HEK293 (cell line): ENCODE results near the gene MEIKIN.

Experiments used
- CTCF ChIA-PET: fragments of 350-600 bp; formaldehyde crosslinking; extraction: SDS; loops from one replicate; lab custom pipeline; 2021; ENCODE audit warnings: antibody characterized with exemption; lab: Yijun Ruan, JAX
- POLR2A ChIA-PET: fragments of 300-600 bp; formaldehyde crosslinking; extraction: SDS; loops from one replicate; lab custom pipeline; 2020; ENCODE audit warnings: antibody characterized with exemption, inconsistent platforms; lab: Yijun Ruan, JAX
- H3K27ac ChIP-seq: fragments of 200-500 bp; sonication (Bioruptor generic); 2 replicates; pipeline ENCODE4 v1.5.1; 2014; ENCODE audit warnings: low read depth, low read length, control low read depth, inconsistent platforms; ENCODE audit errors: extremely low read depth
- H3K36me3 ChIP-seq, 2 experiments: fragments of 200-500 bp in 1 of 2; sonication (Bioruptor generic) in 1 of 2; 1 replicate in 1 of 2; 2 replicates in 1 of 2; pipeline ENCODE4 v1.5.1; 2014 to 2017; ENCODE audit warnings: inconsistent platforms in 2 of 2, low read length in 2 of 2; ENCODE audit not compliant: control insufficient read depth in 2 of 2, insufficient read depth in 1 of 2
- H3K4me1 ChIP-seq: fragments of 200-500 bp; sonication (Bioruptor generic); 2 replicates; pipeline ENCODE4 v1.5.1; 2014; ENCODE audit warnings: mild to moderate bottlenecking, low read length, inconsistent platforms; ENCODE audit not compliant: control insufficient read depth, insufficient read depth
- H3K4me3 ChIP-seq: 2 replicates; pipeline ENCODE4 v1.5.1; 2011; ENCODE audit warnings: low read depth, mild to moderate bottlenecking, control low read depth, low read length, moderate library complexity
- H3K9me3 ChIP-seq: fragments of 200-500 bp; sonication (Bioruptor generic); 2 replicates; pipeline ENCODE4 v1.5.1; 2014; ENCODE audit warnings: low read depth, low read length, inconsistent platforms; ENCODE audit not compliant: control insufficient read depth, insufficient read depth
- HOXA7 ChIP-seq: sonication (generic); formaldehyde crosslinking; IDR thresholded peaks from 2 replicates; pipeline ENCODE4 v1.8.1; 2022; ENCODE audit warnings: missing genetic modification reagents, borderline replicate concordance
- IKZF3 ChIP-seq: fragments of 450-650 bp; IDR thresholded peaks from 2 replicates; pipeline ENCODE4 v1.5.0; 2018; ENCODE audit warnings: missing biosample characterization, mild to moderate bottlenecking, missing genetic modification characterization, moderate library complexity
- KLF1 ChIP-seq: fragments of 450-650 bp; formaldehyde crosslinking; IDR thresholded peaks from 2 replicates; pipeline ENCODE4 v1.5.1; 2016; ENCODE audit warnings: missing biosample characterization, missing genetic modification characterization
- OVOL3 ChIP-seq: fragments of 450-650 bp; formaldehyde crosslinking; IDR thresholded peaks from 2 replicates; pipeline ENCODE4 v1.5.1; 2016; ENCODE audit warnings: missing biosample characterization, missing genetic modification characterization
- REPIN1 ChIP-seq: fragments of 450-650 bp; formaldehyde crosslinking; IDR thresholded peaks from 2 replicates; pipeline ENCODE4 v1.5.1; 2017; ENCODE audit warnings: missing biosample characterization, missing genetic modification characterization, low read depth
- SALL2 ChIP-seq: fragments of 450-650 bp; formaldehyde crosslinking; IDR thresholded peaks from 2 replicates; pipeline ENCODE4 v1.5.0; 2017; ENCODE audit warnings: missing biosample characterization, mild to moderate bottlenecking, missing genetic modification characterization, borderline replicate concordance
- SP7 ChIP-seq: fragments of 450-650 bp; formaldehyde crosslinking; IDR thresholded peaks from 2 replicates; pipeline ENCODE4 v1.5.1; 2016; ENCODE audit warnings: missing biosample characterization, missing genetic modification characterization
- ZBTB21 ChIP-seq: fragments of 450-650 bp; formaldehyde crosslinking; IDR thresholded peaks from 2 replicates; pipeline ENCODE4 v1.5.1; 2017; ENCODE audit warnings: missing biosample characterization, missing genetic modification characterization
- ZFP37 ChIP-seq: fragments of 450-650 bp; formaldehyde crosslinking; IDR thresholded peaks from 2 replicates; pipeline ENCODE4 v1.5.1; 2016; ENCODE audit warnings: missing biosample characterization, missing genetic modification characterization
- ZNF157 ChIP-seq: fragments of 450-650 bp; formaldehyde crosslinking; IDR thresholded peaks from 2 replicates; pipeline ENCODE4 v1.5.1; 2016; ENCODE audit warnings: missing biosample characterization, missing genetic modification characterization
- ZNF184 ChIP-seq: fragments of 450-650 bp; IDR thresholded peaks from 2 replicates; pipeline ENCODE4 v1.5.1; 2018; ENCODE audit warnings: missing biosample characterization, mild to moderate bottlenecking, missing genetic modification characterization
- ZNF2 ChIP-seq: fragments of 450-650 bp; formaldehyde crosslinking; IDR thresholded peaks from 2 replicates; pipeline ENCODE4 v1.5.1; 2016; ENCODE audit warnings: missing biosample characterization, missing genetic modification characterization
- ZNF248 ChIP-seq: fragments of 450-650 bp; formaldehyde crosslinking; IDR thresholded peaks from 2 replicates; pipeline ENCODE4 v1.5.1; 2017; ENCODE audit warnings: missing biosample characterization, missing genetic modification characterization
- ZNF324 ChIP-seq: fragments of 450-650 bp; formaldehyde crosslinking; IDR thresholded peaks from 2 replicates; pipeline ENCODE4 v1.5.1; 2016; ENCODE audit warnings: missing biosample characterization, missing genetic modification characterization
- ZNF335 ChIP-seq: fragments of 450-650 bp; formaldehyde crosslinking; conservative IDR thresholded peaks from 2 replicates; pipeline ENCODE4 v1.5.1; 2016; ENCODE audit warnings: missing biosample characterization, missing genetic modification characterization
- ZNF426 ChIP-seq: fragments of 450-650 bp; formaldehyde crosslinking; IDR thresholded peaks from 2 replicates; pipeline ENCODE4 v1.5.1; 2017; ENCODE audit warnings: missing biosample characterization, missing genetic modification characterization, mild to moderate bottlenecking, inconsistent platforms, moderate library complexity
- ZNF529 ChIP-seq: fragments of 450-650 bp; formaldehyde crosslinking; IDR thresholded peaks from 2 replicates; pipeline ENCODE4 v1.5.1; 2017; ENCODE audit warnings: missing genetic modification characterization, missing biosample characterization; ENCODE audit not compliant: insufficient replicate concordance
- ZNF549 ChIP-seq: fragments of 450-650 bp; IDR thresholded peaks from 2 replicates; pipeline ENCODE4 v1.5.1; 2018; ENCODE audit warnings: missing biosample characterization, missing genetic modification characterization, mild to moderate bottlenecking, inconsistent platforms, moderate library complexity
- ZNF707 ChIP-seq: fragments of 450-650 bp; formaldehyde crosslinking; IDR thresholded peaks from 2 replicates; pipeline ENCODE4 v1.5.1; 2016; ENCODE audit warnings: missing biosample characterization, missing genetic modification characterization
- TF ChIP-seq, protein P1 (sequence below): fragments of 450-650 bp; formaldehyde crosslinking; IDR thresholded peaks from 2 replicates; pipeline ENCODE4 v1.5.1; 2016; ENCODE audit warnings: missing biosample characterization, missing genetic modification characterization
- TF ChIP-seq, protein P2 (sequence below): fragments of 450-650 bp; formaldehyde crosslinking; IDR thresholded peaks from 2 replicates; pipeline ENCODE4 v1.5.1; 2017; ENCODE audit warnings: missing biosample characterization, missing genetic modification characterization
- TF ChIP-seq, protein P3 (sequence below): fragments of 450-650 bp; formaldehyde crosslinking; IDR thresholded peaks from 2 replicates; pipeline ENCODE4 v1.5.1; 2016; ENCODE audit warnings: missing biosample characterization, missing genetic modification characterization

MEIKIN gene

DNA sequence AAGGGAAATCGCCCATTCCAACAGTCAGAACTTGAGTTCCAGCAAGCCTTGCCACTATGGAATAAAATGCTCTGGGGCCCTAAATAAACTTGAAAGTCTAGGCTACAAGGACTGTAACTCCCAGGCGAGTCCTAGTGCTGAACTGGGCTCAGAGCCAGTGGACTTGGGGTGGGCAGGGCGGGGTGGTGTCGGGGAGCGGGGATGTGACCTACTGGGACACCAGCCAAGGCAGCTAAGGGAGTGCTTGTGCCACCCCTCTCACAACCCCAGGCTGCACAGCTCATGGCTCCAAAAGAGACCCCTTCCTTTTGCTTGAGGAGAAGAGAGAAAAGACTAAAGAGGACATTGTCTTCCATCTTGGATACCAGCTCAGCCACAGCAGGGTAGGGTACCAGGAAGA is 61.5 kb downstream of the MEIKIN start:
- POLR2A ChIA-PET: no interaction called here
- Histone ChIP-seq H3K9me3 (no peaks in the 10 kb centered on the region), H3K4me1 (no peaks in the 10 kb centered on the region), H3K36me3 (no peaks in the 10 kb centered on the region), H3K27ac (no peak overlapping the region), H3K4me3 (no peak overlapping the region)
- no peak for TF ChIP-seq ZNF426 (tag by site-specific recombination)
- no peak for TF ChIP-seq ZFP37 (tag by site-specific recombination)
- TF ChIP-seq KLF1 (tag by site-specific recombination): 0 out of 2 replicates have a peak, but pooled peaks have one; percentile 24
- CTCF ChIA-PET: no interaction called here

DNA sequence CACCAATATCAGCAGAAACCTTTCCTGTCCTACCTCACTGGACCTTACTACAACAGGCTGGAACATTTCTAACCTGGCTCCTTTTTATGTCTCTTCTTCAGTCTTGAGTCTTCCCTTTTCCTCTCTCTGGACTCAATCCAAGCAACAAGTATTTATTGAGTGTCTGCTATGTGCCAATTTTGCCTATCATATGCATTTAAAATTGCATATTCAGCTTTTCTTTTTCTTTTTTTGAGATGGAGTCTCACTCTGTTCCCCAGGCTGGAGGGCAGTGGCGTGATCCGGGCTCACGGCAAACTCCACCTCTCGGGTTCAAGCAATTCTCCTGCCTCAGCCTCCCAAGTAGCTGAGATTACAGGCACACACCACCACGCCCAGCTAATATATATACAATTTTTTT is 65.8 kb downstream of the MEIKIN start:
- no peaks in the 10 kb centered on the region for H3K4me1 ChIP-seq
- TF ChIP-seq ZNF2 (tag by site-specific recombination): no peak
- TF ChIP-seq SP7 (tag by site-specific recombination): no peak
- no peak for TF ChIP-seq ZNF324 (tag by site-specific recombination)
- no peak for TF ChIP-seq HOXA7 (CRISPR knock-in tag)
- no peak for TF ChIP-seq ZNF335 (tag by site-specific recombination)
- no peak for TF ChIP-seq SALL2
- TF ChIP-seq ZNF248: no peak
- TF ChIP-seq ZNF157 (tag by site-specific recombination): no peak
- no peak for TF ChIP-seq ZNF184 (tag by site-specific recombination)
- TF ChIP-seq, protein P1, sequence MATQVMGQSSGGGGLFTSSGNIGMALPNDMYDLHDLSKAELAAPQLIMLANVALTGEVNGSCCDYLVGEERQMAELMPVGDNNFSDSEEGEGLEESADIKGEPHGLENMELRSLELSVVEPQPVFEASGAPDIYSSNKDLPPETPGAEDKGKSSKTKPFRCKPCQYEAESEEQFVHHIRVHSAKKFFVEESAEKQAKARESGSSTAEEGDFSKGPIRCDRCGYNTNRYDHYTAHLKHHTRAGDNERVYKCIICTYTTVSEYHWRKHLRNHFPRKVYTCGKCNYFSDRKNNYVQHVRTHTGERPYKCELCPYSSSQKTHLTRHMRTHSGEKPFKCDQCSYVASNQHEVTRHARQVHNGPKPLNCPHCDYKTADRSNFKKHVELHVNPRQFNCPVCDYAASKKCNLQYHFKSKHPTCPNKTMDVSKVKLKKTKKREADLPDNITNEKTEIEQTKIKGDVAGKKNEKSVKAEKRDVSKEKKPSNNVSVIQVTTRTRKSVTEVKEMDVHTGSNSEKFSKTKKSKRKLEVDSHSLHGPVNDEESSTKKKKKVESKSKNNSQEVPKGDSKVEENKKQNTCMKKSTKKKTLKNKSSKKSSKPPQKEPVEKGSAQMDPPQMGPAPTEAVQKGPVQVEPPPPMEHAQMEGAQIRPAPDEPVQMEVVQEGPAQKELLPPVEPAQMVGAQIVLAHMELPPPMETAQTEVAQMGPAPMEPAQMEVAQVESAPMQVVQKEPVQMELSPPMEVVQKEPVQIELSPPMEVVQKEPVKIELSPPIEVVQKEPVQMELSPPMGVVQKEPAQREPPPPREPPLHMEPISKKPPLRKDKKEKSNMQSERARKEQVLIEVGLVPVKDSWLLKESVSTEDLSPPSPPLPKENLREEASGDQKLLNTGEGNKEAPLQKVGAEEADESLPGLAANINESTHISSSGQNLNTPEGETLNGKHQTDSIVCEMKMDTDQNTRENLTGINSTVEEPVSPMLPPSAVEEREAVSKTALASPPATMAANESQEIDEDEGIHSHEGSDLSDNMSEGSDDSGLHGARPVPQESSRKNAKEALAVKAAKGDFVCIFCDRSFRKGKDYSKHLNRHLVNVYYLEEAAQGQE: no peak
- TF ChIP-seq REPIN1 (tag by site-specific recombination): no peak
- TF ChIP-seq, all 188 proteins: peak for 0
- Histone ChIP-seq H3K9me3 (no peaks in the 10 kb centered on the region), H3K4me3 (no peak overlapping the region), H3K27ac (no peak overlapping the region), H3K36me3 (no peaks in the 10 kb centered on the region)
- CTCF ChIA-PET: interaction anchor here (0.7 kb wide), 1 partner anchor 132 kb away, joined by 3 read pairs; the partner anchor contains the start of gene ACSL6
- POLR2A ChIA-PET: interaction anchor here (0.6 kb wide), 1 partner anchor 101 kb away, joined by 7 read pairs; no protein-coding TSS in a partner anchor

DNA sequence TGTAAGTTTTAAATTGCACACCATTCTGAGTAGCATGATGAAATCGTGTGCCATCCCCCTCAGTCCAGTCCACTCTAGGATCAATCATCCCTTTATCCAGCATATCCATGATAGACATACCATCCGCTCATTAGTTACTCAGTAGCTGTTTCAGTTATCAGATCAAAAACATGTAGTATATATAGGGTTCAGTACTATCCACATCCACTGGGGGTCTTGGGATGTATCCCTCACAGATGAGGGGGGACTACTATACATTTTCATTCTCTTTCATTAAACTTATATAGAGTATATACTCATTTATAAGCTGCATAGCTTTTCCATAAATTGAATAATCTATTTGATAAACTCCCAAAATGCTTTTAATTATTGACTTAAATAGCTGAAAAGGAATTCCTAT is 67.6 kb downstream of the MEIKIN start:
- ChIA-PET CTCF (no interaction called here), POLR2A (no interaction called here)
- Histone ChIP-seq H3K36me3 (no peaks in the 10 kb centered on the region), H3K9me3 (no peaks in the 10 kb centered on the region), H3K4me1 (no peaks in the 10 kb centered on the region), H3K27ac (no peak overlapping the region), H3K4me3 (no peak overlapping the region)
- TF ChIP-seq ZNF426 (tag by site-specific recombination) (no peak), ZNF529 (tag by site-specific recombination) (no peak), ZNF707 (tag by site-specific recombination) (no peak), ZFP37 (tag by site-specific recombination) (no peak), ZBTB21 (no peak), IKZF3 (tag by site-specific recombination) (no peak), OVOL3 (tag by site-specific recombination) (no peak), ZNF549 (no peak)
- TF ChIP-seq, protein P2, sequence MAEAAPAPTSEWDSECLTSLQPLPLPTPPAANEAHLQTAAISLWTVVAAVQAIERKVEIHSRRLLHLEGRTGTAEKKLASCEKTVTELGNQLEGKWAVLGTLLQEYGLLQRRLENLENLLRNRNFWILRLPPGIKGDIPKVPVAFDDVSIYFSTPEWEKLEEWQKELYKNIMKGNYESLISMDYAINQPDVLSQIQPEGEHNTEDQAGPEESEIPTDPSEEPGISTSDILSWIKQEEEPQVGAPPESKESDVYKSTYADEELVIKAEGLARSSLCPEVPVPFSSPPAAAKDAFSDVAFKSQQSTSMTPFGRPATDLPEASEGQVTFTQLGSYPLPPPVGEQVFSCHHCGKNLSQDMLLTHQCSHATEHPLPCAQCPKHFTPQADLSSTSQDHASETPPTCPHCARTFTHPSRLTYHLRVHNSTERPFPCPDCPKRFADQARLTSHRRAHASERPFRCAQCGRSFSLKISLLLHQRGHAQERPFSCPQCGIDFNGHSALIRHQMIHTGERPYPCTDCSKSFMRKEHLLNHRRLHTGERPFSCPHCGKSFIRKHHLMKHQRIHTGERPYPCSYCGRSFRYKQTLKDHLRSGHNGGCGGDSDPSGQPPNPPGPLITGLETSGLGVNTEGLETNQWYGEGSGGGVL (tag by site-specific recombination): no peak
- TF ChIP-seq, protein P3, sequence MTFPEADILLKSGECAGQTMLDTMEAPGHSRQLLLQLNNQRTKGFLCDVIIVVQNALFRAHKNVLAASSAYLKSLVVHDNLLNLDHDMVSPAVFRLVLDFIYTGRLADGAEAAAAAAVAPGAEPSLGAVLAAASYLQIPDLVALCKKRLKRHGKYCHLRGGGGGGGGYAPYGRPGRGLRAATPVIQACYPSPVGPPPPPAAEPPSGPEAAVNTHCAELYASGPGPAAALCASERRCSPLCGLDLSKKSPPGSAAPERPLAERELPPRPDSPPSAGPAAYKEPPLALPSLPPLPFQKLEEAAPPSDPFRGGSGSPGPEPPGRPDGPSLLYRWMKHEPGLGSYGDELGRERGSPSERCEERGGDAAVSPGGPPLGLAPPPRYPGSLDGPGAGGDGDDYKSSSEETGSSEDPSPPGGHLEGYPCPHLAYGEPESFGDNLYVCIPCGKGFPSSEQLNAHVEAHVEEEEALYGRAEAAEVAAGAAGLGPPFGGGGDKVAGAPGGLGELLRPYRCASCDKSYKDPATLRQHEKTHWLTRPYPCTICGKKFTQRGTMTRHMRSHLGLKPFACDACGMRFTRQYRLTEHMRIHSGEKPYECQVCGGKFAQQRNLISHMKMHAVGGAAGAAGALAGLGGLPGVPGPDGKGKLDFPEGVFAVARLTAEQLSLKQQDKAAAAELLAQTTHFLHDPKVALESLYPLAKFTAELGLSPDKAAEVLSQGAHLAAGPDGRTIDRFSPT: no peak
- TF ChIP-seq, protein P1: no peak
